IMR-90 (cell line): ENCODE data around the gene TMED3. TPM values are rescaled to one million over a fixed set of nuclear protein-coding genes. Genes with fewer than 3 reads are reported as not detected.

Source experiments
- ATAC-seq: fragments of 200-7000 bp; cut with Tn5 transposase; 2 replicates; pipeline ENCODE4 v1.9.1; 2020; ENCODE audit warnings: low read depth, mild to moderate bottlenecking, moderate library complexity
- BruUV-seq: library from RNA; stranded (reverse); fragments of 400-500 nt; replicated peaks from 2 replicates; lab custom pipeline; 2021; lab: Mats Ljungman, UMichigan
- CTCF ChIA-PET: fragments of 300-600 bp; formaldehyde crosslinking; extraction: SDS; loops from one replicate; lab custom pipeline; 2021; ENCODE audit warnings: antibody characterized with exemption; lab: Yijun Ruan, JAX
- POLR2A ChIA-PET: fragments of 300-600 bp; sonication (Branson Sonifier 250); formaldehyde crosslinking; loops from one replicate; lab custom pipeline; 2022; ENCODE audit warnings: antibody characterized with exemption; ENCODE audit not compliant: unreplicated experiment; lab: Charles Lee
- DNase-seq: peaks from one replicate; pipeline ENCODE4 v3.0.0; 2013
- H2AFZ ChIP-seq: replicated peaks from 2 replicates; pipeline ENCODE3; 2013; ENCODE audit warnings: low read length, mild to moderate bottlenecking; ENCODE audit not compliant: poor library complexity
- H2AK5ac ChIP-seq: 2 replicates; pipeline ENCODE4 v1.6.1; 2013; ENCODE audit warnings: low read depth, low read length, inconsistent platforms
- H2AK9ac ChIP-seq: replicated peaks from 2 replicates; pipeline ENCODE3; 2013; ENCODE audit warnings: mild to moderate bottlenecking, low read depth, low read length, moderate library complexity; ENCODE audit not compliant: poor library complexity
- H2BK120ac ChIP-seq: 2 replicates; pipeline ENCODE4 v1.6.1; 2013; ENCODE audit warnings: low read depth, low read length, inconsistent platforms
- H2BK15ac ChIP-seq: 3 replicates; pipeline ENCODE4 v1.6.1; 2013; ENCODE audit warnings: low read depth, low read length, inconsistent platforms
- H2BK20ac ChIP-seq: 2 replicates; pipeline ENCODE4 v1.6.1; 2013; ENCODE audit warnings: low read depth, mild to moderate bottlenecking, inconsistent platforms, low read length, moderate library complexity
- H2BK5ac ChIP-seq: 2 replicates; pipeline ENCODE4 v1.6.1; 2013; ENCODE audit warnings: mild to moderate bottlenecking, low read depth, low read length, inconsistent platforms; ENCODE audit not compliant: poor library complexity, severe bottlenecking
- H3K14ac ChIP-seq: replicated peaks from 2 replicates; pipeline ENCODE4 v1.6.1; 2013; ENCODE audit warnings: low read depth, low read length, inconsistent platforms
- H3K18ac ChIP-seq: 2 replicates; pipeline ENCODE4 v1.6.1; 2013; ENCODE audit warnings: low read depth, low read length, control low read depth
- H3K23ac ChIP-seq: 2 replicates; pipeline ENCODE4 v1.6.1; 2013; ENCODE audit warnings: low read depth, low read length, inconsistent platforms
- H3K27ac ChIP-seq: 2 replicates; pipeline ENCODE4 v1.5.1; 2013; ENCODE audit warnings: mild to moderate bottlenecking, control low read depth, low read length; ENCODE audit not compliant: insufficient read depth
- H3K27me3 ChIP-seq: 2 replicates; pipeline ENCODE4 v1.6.1; 2013; ENCODE audit warnings: low read length; ENCODE audit not compliant: control insufficient read depth, insufficient read depth
- H3K36me3 ChIP-seq: 2 replicates; pipeline ENCODE4 v1.6.1; 2013; ENCODE audit warnings: low read length, mixed read lengths; ENCODE audit not compliant: control insufficient read depth, insufficient read depth
- H3K4ac ChIP-seq: 2 replicates; pipeline ENCODE4 v1.6.1; 2013; ENCODE audit warnings: low read depth, low read length, inconsistent platforms
- H3K4me1 ChIP-seq: 2 replicates; pipeline ENCODE4 v1.6.1; 2013; ENCODE audit warnings: low read length, mixed read lengths; ENCODE audit not compliant: control insufficient read depth, insufficient read depth
- H3K4me2 ChIP-seq: 2 replicates; pipeline ENCODE4 v1.6.1; 2013; ENCODE audit warnings: low read depth, mild to moderate bottlenecking, control low read depth, low read length, moderate library complexity
- H3K4me3 ChIP-seq: 2 replicates; pipeline ENCODE4 v1.5.1; 2013; ENCODE audit warnings: low read depth, mild to moderate bottlenecking, control low read depth, low read length, moderate library complexity; ENCODE audit not compliant: insufficient read depth
- H3K56ac ChIP-seq: 2 replicates; pipeline ENCODE4 v1.6.1; 2013; ENCODE audit warnings: low read length, inconsistent platforms; ENCODE audit not compliant: insufficient read depth; ENCODE audit errors: extremely low read depth
- H3K79me1 ChIP-seq, 2 experiments: 2 replicates each; pipeline ENCODE4 v1.6.1; 2013; ENCODE audit warnings: low read length in 2 of 2, inconsistent platforms in 1 of 2, low read depth in 1 of 2
- H3K9ac ChIP-seq: 2 replicates; pipeline ENCODE4 v1.6.1; 2013; ENCODE audit warnings: low read depth, low read length, control low read depth
- H3K9me1 ChIP-seq: 2 replicates; pipeline ENCODE4 v1.6.1; 2013; ENCODE audit warnings: low read length, inconsistent platforms; ENCODE audit not compliant: insufficient read depth
- H3K9me3 ChIP-seq: 2 replicates; pipeline ENCODE4 v1.6.1; 2013; ENCODE audit warnings: low read length; ENCODE audit not compliant: control insufficient read depth, insufficient read depth
- H4K20me1 ChIP-seq: 2 replicates; pipeline ENCODE4 v1.6.1; 2013; ENCODE audit warnings: low read length, inconsistent platforms; ENCODE audit not compliant: insufficient read depth
- H4K5ac ChIP-seq: 2 replicates; pipeline ENCODE4 v1.6.1; 2013; ENCODE audit warnings: mild to moderate bottlenecking, low read depth, low read length, control low read depth
- H4K8ac ChIP-seq, 2 experiments: 2 replicates each; pipeline ENCODE4 v1.6.1; 2013; ENCODE audit warnings: low read depth in 2 of 2, low read length in 2 of 2, control low read depth in 1 of 2, inconsistent platforms in 1 of 2
- H4K91ac ChIP-seq: 2 replicates; pipeline ENCODE4 v1.6.1; 2013; ENCODE audit warnings: low read depth, low read length, inconsistent platforms; ENCODE audit not compliant: insufficient read depth
- BHLHE40 ChIP-seq: fragments of 150-350 bp; IDR thresholded peaks from 2 replicates; pipeline ENCODE4 v1.6.1; 2016; ENCODE audit warnings: mild to moderate bottlenecking, low read depth, low read length
- CEBPB ChIP-seq: IDR thresholded peaks from 2 replicates; pipeline ENCODE4 v1.6.1; 2012; ENCODE audit warnings: low read depth, low read length, improper control_type of control experiment
- CHD1 ChIP-seq: IDR thresholded peaks from 2 replicates; pipeline ENCODE4 v1.6.1; 2012; ENCODE audit warnings: low read depth, low read length, improper control_type of control experiment
- MXI1 ChIP-seq: IDR thresholded peaks from 2 replicates; pipeline ENCODE4 v1.6.1; 2012; ENCODE audit warnings: low read depth, mild to moderate bottlenecking, low read length, moderate library complexity, borderline replicate concordance
- NFE2L2 ChIP-seq: fragments of 150-350 bp; IDR thresholded peaks from 2 replicates; pipeline ENCODE4 v1.6.1; 2016; ENCODE audit warnings: low read depth, mild to moderate bottlenecking, low read length
- RAD21 ChIP-seq: IDR thresholded peaks from 2 replicates; pipeline ENCODE4 v1.6.1; 2012; ENCODE audit warnings: low read length, improper control_type of control experiment
- RFX5 ChIP-seq: IDR thresholded peaks from 2 replicates; pipeline ENCODE4 v1.8.0; 2012; ENCODE audit warnings: low read depth, mild to moderate bottlenecking, low read length, moderate library complexity
- USF2 ChIP-seq: fragments of 150-350 bp; IDR thresholded peaks from 2 replicates; pipeline ENCODE4 v1.6.1; 2017; ENCODE audit warnings: mild to moderate bottlenecking, antibody characterized with exemption, low read length, low read depth
- WGBS, 2 experiments: methylation state at CpG; one replicate each; pipeline versions ENCODE4 v1.1.5 to v1.1.7; 2013; ENCODE audit warnings: missing lambda C conversion rate in 2 of 2; ENCODE audit not compliant: insufficient read length in 1 of 2; ENCODE audit errors: extremely low coverage in 2 of 2; 5-methylcytosine and 5-hydroxymethylcytosine counted together
- dilution Hi-C: fragments of 300-500 bp; cut with HindIII; formaldehyde crosslinking; loops from one replicate; pipeline ENCODE4 v1.14.3; 2018; ENCODE audit warnings: low sequenced_read_pairs; ENCODE audit not compliant: unreplicated experiment
- in situ Hi-C: fragments of 300-500 bp; cut with MboI; formaldehyde crosslinking; loops from 3 replicates; pipeline ENCODE4 v1.14.3; 2019; ENCODE audit warnings: low sequenced_read_pairs, inconsistent platforms, mixed read lengths
- intact Hi-C: fragments of 100-400 bp; cut with micrococcal nuclease; formaldehyde crosslinking; loops from 2 replicates; pipeline ENCODE4 v1.10.0; 2022
- polyA plus RNA-seq, 3 experiments: library from polyadenylated mRNA; depleted of rRNA; stranded (reverse); fragments of >200 nt; gene quantifications; 2 replicates each; pipeline ENCODE4 v1.2.3, GENCODE V29; 2012; ENCODE audit warnings: low replicate concordance in 1 of 3
- total RNA-seq: library from RNA; depleted of rRNA; stranded (reverse); fragments of >200 nt; gene quantifications from 2 replicates; pipeline ENCODE4 v1.2.3, GENCODE V29; 2012

TMED3 gene
- total and polyA plus RNA-seq, 2 of the 4 experiments (the other 2 are of a cell fraction), result 170 to 237 TPM

- Histone ChIP-seq H3K27ac (no peak overlapping the region), H3K56ac (no peak overlapping the region), H3K18ac (no peak overlapping the region), H4K8ac (no peak overlapping the region), H3K9ac (no peak overlapping the region), H2BK20ac (no peak overlapping the region), H3K23ac (no peak overlapping the region), H3K36me3 (no peaks in the 10 kb centered on the region), H3K4me1 (no peaks in the 10 kb centered on the region), H2BK5ac (no peak overlapping the region), H2AFZ (no peak overlapping the region), H2AK5ac (no peak overlapping the region), H4K91ac (no peak overlapping the region), H2BK120ac (no peak overlapping the region), H3K4me2 (no peak overlapping the region), H4K20me1 (no peaks in the 10 kb centered on the region), H3K4ac (no peak overlapping the region), H3K4me3 (no peak overlapping the region), H2BK15ac (no peak overlapping the region), H3K79me1 (no peaks in the 10 kb centered on the region), H2AK9ac (no peak overlapping the region), H3K9me1 (no peaks in the 10 kb centered on the region), H3K9me3 (no peaks in the 10 kb centered on the region), H3K27me3 (no peaks in the 10 kb centered on the region; the same call in 1 of the 2 replicates), H3K14ac (no peak overlapping the region), H4K5ac (no peak overlapping the region)
- TF ChIP-seq MXI1 (no peak), NFE2L2 (no peak), USF2 (no peak), RFX5 (no peak), CEBPB (no peak), CHD1 (no peak), BHLHE40 (no peak), RAD21 (no peak)
- no TSS peak for BruUV-seq
- CTCF ChIA-PET, result no interaction called here
- intact Hi-C loops, result no loop called here
- 60% methylated on average over 1 of the region's 4 CpGs; no CpG with 5 or more reads in 1 of the 2 experiments for WGBS, 2 experiments
- in situ Hi-C loops, result no loop called here
- POLR2A ChIA-PET, result no interaction called here
- dilution Hi-C loops, result no loop called here
- ATAC-seq (no peak), DNase-seq (no peak)
These were observed 45.7 kb upstream of the TMED3 start for GRCh38 chr15:79265167-79265566.
